Esophagus mucosa (tissue), 1 donor: ENCODE measurements around the gene ABCA6. TPM values are rescaled to one million over a fixed set of nuclear protein-coding genes. Genes with fewer than 3 reads are reported as not detected.

Experiments used
- ATAC-seq: fragments of 200-7000 bp; cut with Tn5 transposase; one replicate; pipeline ENCODE4 v1.9.1; 2020
- total RNA-seq: library from RNA; stranded (reverse); gene quantifications from one replicate; pipeline ENCODE4 v1.2.4, GENCODE V29; 2023
- donor health status: DM: yes; HTN: yes; CAD: no.

Gene ABCA6
- total RNA-seq, 1 donor from 2014 or later, result 2.4 TPM

DNA sequence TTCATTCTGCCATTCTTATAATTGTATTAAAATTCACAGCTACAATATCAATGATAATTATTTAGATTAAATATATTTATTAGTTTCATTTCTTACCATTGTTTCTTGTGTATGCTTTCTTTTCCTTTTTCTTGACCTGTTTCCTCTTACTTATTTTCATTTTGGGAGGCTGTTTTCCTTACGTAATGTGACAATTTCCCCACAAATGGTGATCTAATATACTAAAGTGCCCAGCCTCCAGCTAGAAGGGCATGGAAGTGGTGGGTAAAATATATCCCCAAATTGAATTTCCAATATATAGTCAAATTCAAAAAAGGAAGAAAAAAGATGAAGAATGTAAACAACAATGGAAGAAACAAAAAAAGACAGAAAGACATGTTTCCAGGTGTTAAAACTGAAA lies 1.5 kb upstream of the ABCA6 start:
- ATAC-seq, result no peak

GRCh38 chr17:69142175-69142802 lies 594 bp upstream of the ABCA6 start:
- no peak for ATAC-seq

GRCh38 chr17:69134112-69134511 lies 7.6 kb downstream of the ABCA6 start:
- peak; percentile 63 for ATAC-seq

DNA sequence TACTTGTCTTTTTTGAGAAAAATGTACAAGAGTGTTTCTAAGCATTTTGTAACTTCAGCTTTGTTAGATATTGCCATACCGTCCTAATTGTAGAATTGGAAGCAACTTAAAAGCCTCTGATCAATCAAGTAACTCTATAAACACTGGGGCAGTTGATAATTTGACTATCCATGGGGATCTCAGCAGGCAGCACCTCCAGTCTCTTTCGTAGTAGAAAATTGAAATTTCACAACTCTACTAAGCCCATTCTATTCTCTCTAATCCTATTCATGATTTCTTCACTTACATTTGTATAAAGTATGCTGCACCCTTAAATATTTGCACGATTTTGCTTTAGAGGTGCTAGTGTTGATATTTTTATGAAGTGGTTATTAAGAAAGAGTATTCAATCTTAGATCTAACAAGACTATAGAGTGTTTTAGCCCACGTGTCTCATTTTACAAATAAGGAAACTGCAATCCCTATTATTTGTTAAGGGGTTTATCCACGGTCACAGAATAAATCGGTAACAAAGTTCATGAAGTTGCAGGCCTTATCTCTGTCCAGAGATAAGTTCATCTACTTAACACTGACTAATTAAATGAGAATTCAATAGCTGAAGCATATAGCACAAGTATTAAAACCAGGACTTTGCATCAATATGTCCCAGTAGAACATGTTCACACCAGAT lies 10.9 kb downstream of the ABCA6 start:
- no peak for ATAC-seq

- ATAC-seq, result no peak
These were observed 18.1 kb downstream of the ABCA6 start for GRCh38 chr17:69123626-69124025.

GRCh38 chr17:69122065-69122464 lies 19.6 kb downstream of the ABCA6 start:
- no peak for ATAC-seq

DNA sequence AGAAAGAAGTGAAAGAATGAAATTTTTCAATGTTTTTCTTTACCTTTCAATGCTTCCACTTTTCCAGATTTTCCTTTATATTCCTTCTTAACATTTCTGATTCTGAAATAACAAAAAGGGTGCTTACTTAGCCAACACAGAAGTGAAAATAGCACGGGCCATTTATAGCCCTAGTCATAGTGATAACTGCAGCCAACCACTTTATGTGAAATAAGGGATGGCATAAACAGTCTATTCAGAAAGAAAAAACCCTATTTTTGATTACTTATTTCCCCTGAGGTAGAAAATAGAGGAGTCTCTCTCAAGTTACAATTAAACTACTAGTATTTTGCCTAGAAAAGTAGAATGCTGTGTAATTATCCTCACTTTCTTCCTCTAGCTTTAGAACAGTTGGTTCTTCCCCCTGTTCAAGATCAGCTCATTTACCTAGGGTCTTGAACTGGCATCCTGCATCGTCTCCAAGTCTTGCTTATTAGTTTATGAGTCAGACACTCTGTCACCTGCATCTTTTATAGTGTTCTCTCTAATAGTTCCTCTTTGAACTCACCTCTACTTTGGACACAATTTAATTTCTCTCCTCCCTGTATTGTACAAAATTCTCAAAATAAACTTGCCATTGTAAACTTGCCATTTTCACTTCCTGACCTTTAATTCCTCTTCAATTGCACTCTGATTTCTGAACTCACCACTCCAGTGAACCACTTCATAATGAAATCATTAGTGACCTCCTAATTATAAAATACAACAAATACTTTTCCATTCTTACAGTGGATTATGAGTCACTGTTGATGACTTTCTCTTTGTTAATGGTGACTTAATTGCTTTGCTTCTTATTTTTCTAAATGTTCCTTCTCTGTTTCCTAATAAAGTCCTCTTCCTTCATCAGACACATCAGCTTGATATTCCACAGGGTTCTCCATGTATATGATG lies 23.6 kb downstream of the ABCA6 start:
- no peak for ATAC-seq

- no peak for ATAC-seq
These were observed 29.9 kb downstream of the ABCA6 start for GRCh38 chr17:69111794-69112193.

GRCh38 chr17:69105907-69106730 lies 35.6 kb downstream of the ABCA6 start:
- no peak for ATAC-seq

GRCh38 chr17:69103557-69104233 lies 38.0 kb downstream of the ABCA6 start:
- no peak for ATAC-seq

- no peak for ATAC-seq
These were observed 43.1 kb downstream of the ABCA6 start for GRCh38 chr17:69098625-69099024.

DNA sequence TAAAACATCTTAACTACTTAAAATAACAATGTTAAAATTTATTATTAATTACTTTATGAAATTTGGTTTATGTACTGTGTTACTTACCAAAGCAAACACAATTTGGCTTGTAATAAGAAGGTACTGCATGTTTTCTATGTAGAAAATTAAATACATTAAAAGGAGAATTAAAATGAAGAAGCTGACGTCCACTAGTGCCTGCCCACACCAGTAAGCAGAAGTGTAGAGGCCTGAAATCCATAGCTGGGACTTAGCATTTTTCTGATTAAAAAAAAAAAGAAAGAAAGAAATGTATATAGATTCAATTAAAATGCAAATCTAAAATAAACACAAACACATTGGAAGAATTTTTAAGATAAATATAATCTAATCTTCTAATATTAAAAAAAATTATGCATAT lies 45.2 kb downstream of the ABCA6 start:
- ATAC-seq, result no peak

- ATAC-seq, result no peak
These were observed 47.7 kb downstream of the ABCA6 start for GRCh38 chr17:69093995-69094394.

- ATAC-seq, result no peak
These were observed 48.4 kb downstream of the ABCA6 start for GRCh38 chr17:69093279-69093789.

DNA sequence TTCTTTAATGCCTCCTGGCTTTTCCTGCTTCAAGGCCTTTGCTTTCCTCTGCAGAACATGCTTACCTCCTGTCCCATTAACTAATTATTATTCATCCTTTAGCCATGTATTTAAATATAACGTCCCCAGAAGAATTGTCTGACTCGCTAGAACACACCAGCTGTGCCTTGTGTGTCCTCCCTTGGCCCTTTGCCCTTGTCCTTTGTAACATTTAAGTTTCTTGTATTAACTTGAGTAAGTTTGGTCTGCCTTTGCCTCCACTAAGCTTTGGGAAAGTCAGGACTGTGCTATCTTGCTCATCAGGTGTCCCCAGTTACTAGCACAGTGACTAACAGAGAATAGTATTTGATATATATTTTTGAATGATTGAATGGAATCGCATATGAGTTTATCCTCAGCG lies 51.3 kb downstream of the ABCA6 start:
- ATAC-seq, result peak; percentile 85

- ATAC-seq, result no peak
These were observed 53.0 kb downstream of the ABCA6 start for GRCh38 chr17:69088643-69089200.

DNA sequence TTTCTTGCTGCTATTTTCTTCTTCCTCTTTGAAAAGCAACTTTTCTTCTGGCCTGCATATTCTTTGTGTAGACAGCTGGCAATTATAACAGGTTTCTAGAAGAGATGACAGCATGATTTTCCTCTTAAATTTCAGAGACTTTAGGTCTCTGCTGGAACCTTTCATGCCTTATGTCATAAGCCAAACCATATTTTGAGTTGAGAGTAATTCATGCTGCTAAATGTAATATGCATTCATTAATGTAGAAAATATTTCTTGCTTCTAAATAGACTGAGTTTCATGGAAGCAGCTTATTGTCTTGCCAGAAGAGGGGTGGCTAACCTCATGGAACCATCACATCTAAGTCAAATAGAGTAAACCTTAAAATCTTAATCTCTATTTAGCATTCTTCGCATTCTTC lies 55.1 kb downstream of the ABCA6 start:
- no peak for ATAC-seq

DNA sequence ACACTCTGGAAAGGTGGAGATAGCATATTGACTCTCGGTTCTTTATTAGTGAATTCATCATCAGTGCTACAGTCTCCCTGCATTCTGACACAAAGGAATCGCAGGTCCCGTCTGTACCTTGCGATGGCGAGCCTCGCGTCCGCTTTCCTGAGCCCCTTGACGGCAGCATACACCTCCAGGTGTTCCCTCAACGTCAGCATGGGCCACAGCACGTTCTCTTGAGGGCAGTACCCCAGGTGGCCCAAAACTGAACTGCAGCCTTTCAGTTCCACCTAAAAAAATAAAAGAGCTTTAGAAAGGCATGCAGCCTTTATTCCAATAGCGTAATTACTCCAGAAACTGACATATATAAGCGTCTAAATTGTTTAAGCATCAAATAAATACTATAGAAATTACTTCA lies 56.8 kb downstream of the ABCA6 start:
- no peak for ATAC-seq

DNA sequence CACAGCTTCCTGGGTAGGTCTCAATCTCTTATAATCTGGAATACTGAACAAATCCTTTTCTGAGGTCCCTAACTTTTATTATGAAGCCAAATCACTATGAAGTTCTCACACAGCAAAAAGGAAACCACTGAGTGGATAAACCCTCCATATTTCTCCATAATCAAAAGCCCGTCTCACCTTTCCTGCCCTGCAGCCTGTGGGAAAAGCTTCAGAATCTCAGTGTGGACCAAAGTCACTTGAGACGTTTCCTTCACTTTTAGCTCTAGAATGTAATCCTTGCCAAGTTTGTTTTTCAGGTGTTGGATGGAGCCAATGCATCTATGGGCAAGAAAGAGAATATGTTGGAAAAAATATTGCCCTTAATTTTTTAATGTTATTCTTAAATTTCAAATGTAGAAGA lies 59.0 kb downstream of the ABCA6 start:
- ATAC-seq, result no peak

- no peak for ATAC-seq
These were observed 62.8 kb downstream of the ABCA6 start for GRCh38 chr17:69078864-69079263.

DNA sequence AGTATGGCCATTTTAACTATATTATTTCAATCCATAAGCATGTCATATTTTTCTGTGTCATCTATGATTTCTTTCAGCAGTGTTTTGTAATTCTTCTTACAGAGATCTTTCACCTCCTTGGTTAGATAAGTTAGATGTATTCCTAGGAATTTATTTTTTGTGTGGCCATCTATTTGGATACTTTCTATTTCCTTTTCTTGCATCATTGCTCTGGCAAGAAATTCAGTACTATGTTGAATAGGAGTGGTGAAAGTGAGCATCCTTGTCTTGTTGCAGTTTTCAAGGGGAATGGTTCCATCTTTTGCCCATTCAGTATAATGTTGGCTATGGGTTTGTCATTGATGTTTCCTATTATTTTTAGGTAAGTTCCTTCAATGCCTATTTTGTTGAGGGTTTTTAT lies 65.9 kb downstream of the ABCA6 start:
- ATAC-seq, result no peak
